Suprapubic skin (tissue), 4 donors: ENCODE data around the gene CYTH1. TPM values are rescaled to one million over a fixed set of nuclear protein-coding genes. Genes with fewer than 3 reads are reported as not detected.
A peak's percentile ranks its signal among the peaks of the same experiment; 100 is the strongest.

Source experiments
- DNase-seq, 2 donors: peaks; one replicate each; pipeline ENCODE4 v3.0.0-alpha.2; 2019; ENCODE audit warnings: low spot score in 2 of 2
- H3K27ac ChIP-seq: fragments of 200-600 bp; sonication (generic); one replicate; pipeline ENCODE4 v1.5.1; 2019
- H3K27me3 ChIP-seq: fragments of 200-600 bp; sonication (generic); one replicate; pipeline ENCODE4 v1.5.1; 2019
- H3K36me3 ChIP-seq: fragments of 200-600 bp; sonication (generic); one replicate; pipeline ENCODE4 v1.5.1; 2019
- H3K4me1 ChIP-seq: fragments of 200-600 bp; sonication (generic); one replicate; pipeline ENCODE4 v1.5.1; 2019
- H3K4me3 ChIP-seq: fragments of 200-600 bp; sonication (generic); one replicate; pipeline ENCODE4 v1.5.1; 2019; ENCODE audit warnings: mild to moderate bottlenecking
- H3K9me3 ChIP-seq: fragments of 200-600 bp; sonication (generic); one replicate; pipeline ENCODE4 v1.5.1; 2019
- CTCF ChIP-seq, 2 donors: fragments of 200-600 bp in 1 of 2; fragments of 450-650 bp in 1 of 2; sonication (generic) in 1 of 2; IDR thresholded peaks; one replicate each; pipeline ENCODE4 v1.5.1; 2016 to 2019; ENCODE audit warnings: antibody characterized with exemption in 2 of 2, mild to moderate bottlenecking in 1 of 2, moderate library complexity in 1 of 2
- EP300 ChIP-seq: sonication (generic); formaldehyde crosslinking; IDR thresholded peaks from one replicate; pipeline ENCODE4 v1.6.1; 2017; ENCODE audit warnings: antibody characterized with exemption
- POLR2A ChIP-seq, 2 donors: fragments of 450-650 bp; IDR thresholded peaks; one replicate each; pipeline ENCODE4 v1.6.1; 2017; ENCODE audit warnings: antibody characterized with exemption in 2 of 2, mild to moderate bottlenecking in 2 of 2, moderate library complexity in 2 of 2
- POLR2AphosphoS5 ChIP-seq, 3 donors: sonication (generic); formaldehyde crosslinking; IDR thresholded peaks; one replicate each; pipeline ENCODE4 v1.6.1; 2017; ENCODE audit warnings: antibody characterized with exemption in 3 of 3
- WGBS: methylation state at CpG from one replicate; pipeline ENCODE4 v1.1.5; 2018; 5-methylcytosine and 5-hydroxymethylcytosine counted together
- total RNA-seq, 4 donors: library from RNA; depleted of rRNA; stranded (reverse); fragments of >200 nt; gene quantifications; one replicate each; pipeline ENCODE4 v1.1.0, GENCODE V29; 2016

The CYTH1 gene
- total RNA-seq, 4 donors from 2014 or later, result 57.6 to 88.6 (median 74.9) TPM

GRCh38 chr17:78737332-78737731, 44.7 kb downstream of the CYTH1 start:
- H3K9me3 ChIP-seq, result no peaks in the 10 kb centered on the region
- no peak for DNase-seq
- peaks cover 68% of the 10 kb centered on the region for H3K4me1 ChIP-seq
- peak overlapping the region; percentile 88 for H3K27ac ChIP-seq
- no peaks in the 10 kb centered on the region for H3K27me3 ChIP-seq
- TF ChIP-seq POLR2AphosphoS5 (IDR thresholded peaks at IDR 0.05) (peak in 1 of 3 donors; percentile 21), CTCF (IDR thresholded peaks at IDR 0.05) (no peak), EP300 (no peak), POLR2A (IDR thresholded peaks at IDR 0.05) (no peak)
- H3K4me3 ChIP-seq, result no peak overlapping the region
- WGBS, result 7% methylated on average over 2 of the region's 2 CpGs
- no peaks in the 10 kb centered on the region for H3K36me3 ChIP-seq

GRCh38 chr17:78736526-78737079, 45.5 kb downstream of the CYTH1 start:
- Histone ChIP-seq H3K4me3 (peak overlapping the region; percentile 57), H3K4me1 (peaks cover 66% of the 10 kb centered on the region), H3K36me3 (no peaks in the 10 kb centered on the region), H3K9me3 (no peaks in the 10 kb centered on the region), H3K27me3 (no peaks in the 10 kb centered on the region), H3K27ac (peak overlapping the region; percentile 88)
- TF ChIP-seq POLR2A (IDR thresholded peaks at IDR 0.05) (no peak), CTCF (IDR thresholded peaks at IDR 0.05) (peak in 1 of 2 donors; percentile 11), POLR2AphosphoS5 (IDR thresholded peaks at IDR 0.05) (peak in 1 of 3 donors; percentile 13)
- peak; percentile 83 to 87 for DNase-seq
- 18% methylated on average over 14 of the region's 15 CpGs for WGBS

- Histone ChIP-seq H3K36me3 (no peaks in the 10 kb centered on the region), H3K4me1 (peaks cover 63% of the 10 kb centered on the region), H3K4me3 (peak overlapping the region; percentile 57), H3K27me3 (no peaks in the 10 kb centered on the region), H3K27ac (peak overlapping the region; percentile 88), H3K9me3 (no peaks in the 10 kb centered on the region)
- TF ChIP-seq POLR2AphosphoS5 (IDR thresholded peaks at IDR 0.05) (no peak), CTCF (IDR thresholded peaks at IDR 0.05) (no peak), POLR2A (IDR thresholded peaks at IDR 0.05) (no peak), EP300 (no peak)
- no peak for DNase-seq
- WGBS, result 21% methylated on average over 6 of the region's 6 CpGs
Observed at GRCh38 chr17:78735832-78736525, 46.1 kb downstream of the CYTH1 start.

GRCh38 chr17:78734793-78735641, 47.1 kb downstream of the CYTH1 start:
- Histone ChIP-seq H3K4me1 (peaks cover 63% of the 10 kb centered on the region), H3K27me3 (no peaks in the 10 kb centered on the region), H3K27ac (peak overlapping the region; percentile 88), H3K36me3 (no peaks in the 10 kb centered on the region), H3K4me3 (peak overlapping the region; percentile 57), H3K9me3 (no peaks in the 10 kb centered on the region)
- WGBS, result 61% methylated on average over 16 of the region's 16 CpGs
- no peak for DNase-seq
- TF ChIP-seq CTCF (IDR thresholded peaks at IDR 0.05), result no peak
- no peak for TF ChIP-seq POLR2A (IDR thresholded peaks at IDR 0.05)
- no peak for TF ChIP-seq EP300
- TF ChIP-seq POLR2AphosphoS5 (IDR thresholded peaks at IDR 0.05), result no peak

- no peaks in the 10 kb centered on the region for H3K36me3 ChIP-seq
- no peak for DNase-seq
- H3K27ac ChIP-seq, result no peak overlapping the region
- H3K27me3 ChIP-seq, result no peaks in the 10 kb centered on the region
- 78% methylated on average over 1 of the region's 1 CpG for WGBS
- no peak overlapping the region for H3K4me3 ChIP-seq
- no peaks in the 10 kb centered on the region for H3K9me3 ChIP-seq
- H3K4me1 ChIP-seq, result peaks cover 45% of the 10 kb centered on the region
- TF ChIP-seq CTCF (IDR thresholded peaks at IDR 0.05) (no peak), EP300 (no peak), POLR2A (IDR thresholded peaks at IDR 0.05) (no peak), POLR2AphosphoS5 (IDR thresholded peaks at IDR 0.05) (no peak)
Observed at GRCh38 chr17:78732354-78732753, 49.7 kb downstream of the CYTH1 start.
